CD4-positive, alpha-beta memory T cell (primary cell): ENCODE results near the gene CRISPLD2. TPM values are rescaled to one million over a fixed set of nuclear protein-coding genes. Genes with fewer than 3 reads are reported as not detected.

Experiments
- CTCF ChIA-PET: fragments of 350-600 bp; sonication (Branson Sonifier 250); formaldehyde crosslinking; loops from one replicate; lab custom pipeline; 2021; ENCODE audit warnings: inconsistent platforms; ENCODE audit not compliant: partially characterized antibody; lab: Charles Lee
- POLR2A ChIA-PET: fragments of 350-600 bp; sonication (Branson Sonifier 250); formaldehyde crosslinking; loops from one replicate; lab custom pipeline; 2021; ENCODE audit not compliant: partially characterized antibody; lab: Charles Lee
- DNase-seq, 5 donors: peaks; one replicate each; pipeline versions ENCODE4 v3.0.0 to v3.0.0-alpha.2; 2020 to 2022; ENCODE audit warnings: mixed read lengths in 1 of 5
- H3K27ac ChIP-seq: one replicate; pipeline ENCODE4 v1.7.0; 2013; ENCODE audit warnings: low read depth, low read length
- H3K27me3 ChIP-seq: 2 replicates; pipeline ENCODE4 v1.7.0; 2013; ENCODE audit warnings: mild to moderate bottlenecking, low read length, moderate library complexity; ENCODE audit not compliant: insufficient read depth
- H3K36me3 ChIP-seq: 2 replicates; pipeline ENCODE4 v1.7.0; 2013; ENCODE audit warnings: mild to moderate bottlenecking, low read length, moderate library complexity; ENCODE audit not compliant: insufficient read depth
- H3K4me1 ChIP-seq: 2 replicates; pipeline ENCODE4 v1.7.0; 2013; ENCODE audit warnings: mild to moderate bottlenecking, low read length, moderate library complexity; ENCODE audit not compliant: insufficient read depth
- H3K4me3 ChIP-seq, 2 donors: one replicate each; pipeline ENCODE4 v1.7.0; 2013; ENCODE audit warnings: low read length in 2 of 2, mild to moderate bottlenecking in 1 of 2
- H3K9me3 ChIP-seq, 2 donors: one replicate each; pipeline ENCODE4 v1.7.0; 2013; ENCODE audit warnings: low read length in 2 of 2, control low read depth in 1 of 2; ENCODE audit not compliant: control insufficient read depth in 1 of 2
- H3K27ac Mint-ChIP-seq, 7 donors: one replicate each; pipeline ENCODE4 v1.8.0; 2020 to 2021; ENCODE audit warnings: mixed read lengths in 7 of 7, mild to moderate bottlenecking in 6 of 7, inconsistent platforms in 3 of 7, moderate library complexity in 3 of 7
- H3K27me3 Mint-ChIP-seq, 2 donors: one replicate each; pipeline ENCODE4 v1.8.0; 2020 to 2021; ENCODE audit warnings: mixed read lengths in 2 of 2
- H3K36me3 Mint-ChIP-seq, 2 donors: one replicate each; pipeline ENCODE4 v1.8.0; 2020 to 2021; ENCODE audit warnings: mixed read lengths in 2 of 2, inconsistent platforms in 1 of 2, mild to moderate bottlenecking in 1 of 2
- H3K4me1 Mint-ChIP-seq, 4 donors: one replicate each; pipeline ENCODE4 v1.8.0; 2020 to 2021; ENCODE audit warnings: mixed read lengths in 4 of 4, mild to moderate bottlenecking in 1 of 4
- H3K4me3 Mint-ChIP-seq, 8 donors: one replicate each; pipeline ENCODE4 v1.8.0; 2020 to 2021; ENCODE audit warnings: mixed read lengths in 8 of 8, mild to moderate bottlenecking in 7 of 8, moderate library complexity in 6 of 8, inconsistent platforms in 3 of 8
- H3K9me3 Mint-ChIP-seq, 8 donors: one replicate each; pipeline ENCODE4 v1.8.0; 2020 to 2021; ENCODE audit warnings: mixed read lengths in 8 of 8, mild to moderate bottlenecking in 5 of 8, inconsistent platforms in 3 of 8, moderate library complexity in 1 of 8
- intact Hi-C: fragments of 100-400 bp; cut with micrococcal nuclease; formaldehyde crosslinking; loops from one replicate; pipeline ENCODE4 v1.15.1; 2023
- polyA plus RNA-seq, 2 donors: library from polyadenylated mRNA; unstranded; fragments of 300-500 nt; fragmentation: Illumina TruSeq; gene quantifications; one replicate each; pipeline ENCODE4 v1.2.3, GENCODE V29; 2021
- total RNA-seq, 2 experiments: library from RNA; stranded (reverse); gene quantifications; one replicate each; pipeline ENCODE4 v1.2.3, GENCODE V29; 2021

Gene CRISPLD2
- total and polyA plus RNA-seq, 4 experiments from 2014 or later = 0.32 to 2.5 (median 0.95) TPM

GRCh38 chr16:84821728-84822689, 2.2 kb downstream of the CRISPLD2 start:
- DNase-seq = no peak
- intact Hi-C loops = no loop called here
- CTCF ChIA-PET = interaction anchor here (0.7 kb wide), 1 partner anchor 130 kb away, joined by 3 read pairs; no protein-coding TSS in a partner anchor
- Mint-ChIP-seq H3K4me3 (no peak overlapping the region), H3K9me3 (no peaks in the 10 kb centered on the region), H3K27me3 (peaks cover 10 to 12% of the 10 kb centered on the region in 2 donors), H3K27ac (peak overlapping the region in 2 of 7 donors; percentile 37 to 70), H3K36me3 (no peaks in the 10 kb centered on the region), H3K4me1 (peaks cover 8 to 41% (median 14%) of the 10 kb centered on the region in 4 donors)
- Histone ChIP-seq H3K9me3 (no peaks in the 10 kb centered on the region), H3K4me3 (no peak overlapping the region), H3K36me3 (no peaks in the 10 kb centered on the region), H3K27me3 (no peaks in the 10 kb centered on the region), H3K4me1 (peaks cover 18% of the 10 kb centered on the region), H3K27ac (no peak overlapping the region)
- POLR2A ChIA-PET = no interaction called here

- Mint-ChIP-seq H3K4me3 (no peak overlapping the region), H3K36me3 (no peaks in the 10 kb centered on the region), H3K27ac (no peak overlapping the region), H3K27me3 (peaks cover 12 to 13% of the 10 kb centered on the region in 2 donors), H3K9me3 (no peaks in the 10 kb centered on the region), H3K4me1 (peaks cover 8 to 41% (median 14%) of the 10 kb centered on the region in 4 donors)
- DNase-seq = no peak
- Histone ChIP-seq H3K9me3 (no peaks in the 10 kb centered on the region), H3K36me3 (no peaks in the 10 kb centered on the region), H3K4me1 (peaks cover 18% of the 10 kb centered on the region), H3K4me3 (no peak overlapping the region), H3K27ac (no peak overlapping the region), H3K27me3 (no peaks in the 10 kb centered on the region)
- intact Hi-C loops = no loop called here
- ChIA-PET POLR2A (no interaction called here), CTCF (no interaction called here)
Observed at GRCh38 chr16:84822990-84823389, 3.2 kb downstream of the CRISPLD2 start.

GRCh38 chr16:84823484-84823883, 3.7 kb downstream of the CRISPLD2 start:
- no peak for DNase-seq
- Mint-ChIP-seq H3K4me1 (peaks cover 8 to 41% (median 14%) of the 10 kb centered on the region in 4 donors), H3K36me3 (peaks cover 0 to 2% of the 10 kb centered on the region in 2 donors), H3K27me3 (peaks cover 12 to 13% of the 10 kb centered on the region in 2 donors), H3K9me3 (no peaks in the 10 kb centered on the region), H3K4me3 (no peak overlapping the region), H3K27ac (no peak overlapping the region)
- Histone ChIP-seq H3K27me3 (no peaks in the 10 kb centered on the region), H3K4me1 (peaks cover 18% of the 10 kb centered on the region), H3K36me3 (no peaks in the 10 kb centered on the region), H3K9me3 (no peaks in the 10 kb centered on the region), H3K4me3 (no peak overlapping the region), H3K27ac (no peak overlapping the region)
- POLR2A ChIA-PET = no interaction called here
- intact Hi-C loops = no loop called here
- CTCF ChIA-PET = interaction anchor here (1.1 kb wide), 1 partner anchor 103 kb away, joined by 3 read pairs; no protein-coding TSS in a partner anchor

GRCh38 chr16:84823926-84824325, 4.1 kb downstream of the CRISPLD2 start:
- Histone ChIP-seq H3K4me1 (peaks cover 18% of the 10 kb centered on the region), H3K27ac (no peak overlapping the region), H3K9me3 (no peaks in the 10 kb centered on the region), H3K4me3 (no peak overlapping the region), H3K27me3 (no peaks in the 10 kb centered on the region), H3K36me3 (no peaks in the 10 kb centered on the region)
- DNase-seq = no peak
- Mint-ChIP-seq H3K4me1 (peaks cover 8 to 41% (median 14%) of the 10 kb centered on the region in 4 donors), H3K27me3 (peaks cover 13 to 15% of the 10 kb centered on the region in 2 donors), H3K4me3 (no peak overlapping the region), H3K9me3 (no peaks in the 10 kb centered on the region), H3K27ac (no peak overlapping the region), H3K36me3 (peaks cover 0 to 4% of the 10 kb centered on the region in 2 donors)
- ChIA-PET CTCF (interaction anchor here (1.1 kb wide), 1 partner anchor 102 kb away, joined by 3 read pairs; no protein-coding TSS in a partner anchor), POLR2A (no interaction called here)
- intact Hi-C loops = no loop called here

- H3K27me3 Mint-ChIP-seq = peaks cover 14 to 16% of the 10 kb centered on the region in 2 donors
- intact Hi-C loops = no loop called here
- peaks cover 0 to 4% of the 10 kb centered on the region in 2 donors for H3K36me3 Mint-ChIP-seq
- H3K4me3 Mint-ChIP-seq = no peak overlapping the region
- no peak for DNase-seq
- Histone ChIP-seq H3K36me3 (no peaks in the 10 kb centered on the region), H3K27ac (no peak overlapping the region), H3K4me1 (peaks cover 2% of the 10 kb centered on the region), H3K4me3 (no peak overlapping the region), H3K9me3 (no peaks in the 10 kb centered on the region), H3K27me3 (no peaks in the 10 kb centered on the region)
- CTCF ChIA-PET = interaction anchor here (1.3 kb wide), 1 partner anchor 11 kb away, joined by 3 read pairs; no protein-coding TSS in a partner anchor
- POLR2A ChIA-PET = no interaction called here
- no peak overlapping the region for H3K27ac Mint-ChIP-seq
- peaks cover 0 to 24% (median 5%) of the 10 kb centered on the region in 4 donors for H3K4me1 Mint-ChIP-seq
- H3K9me3 Mint-ChIP-seq = no peaks in the 10 kb centered on the region
Observed at GRCh38 chr16:84825896-84826557, 6.2 kb downstream of the CRISPLD2 start.

GRCh38 chr16:84826558-84826941, 6.8 kb downstream of the CRISPLD2 start:
- ChIA-PET POLR2A (no interaction called here), CTCF (no interaction called here)
- Histone ChIP-seq H3K9me3 (no peaks in the 10 kb centered on the region), H3K4me3 (no peak overlapping the region), H3K27me3 (no peaks in the 10 kb centered on the region), H3K4me1 (no peaks in the 10 kb centered on the region), H3K36me3 (no peaks in the 10 kb centered on the region), H3K27ac (no peak overlapping the region)
- DNase-seq = no peak
- no peak overlapping the region for H3K27ac Mint-ChIP-seq
- no peaks in the 10 kb centered on the region for H3K9me3 Mint-ChIP-seq
- H3K27me3 Mint-ChIP-seq = peaks cover 14% of the 10 kb centered on the region in 2 donors
- peaks cover 0 to 4% of the 10 kb centered on the region in 2 donors for H3K36me3 Mint-ChIP-seq
- intact Hi-C loops = no loop called here
- H3K4me3 Mint-ChIP-seq = no peak overlapping the region
- H3K4me1 Mint-ChIP-seq = peaks cover 0 to 19% (median 1%) of the 10 kb centered on the region in 4 donors

- no peaks in the 10 kb centered on the region for H3K9me3 ChIP-seq
- peaks cover 0 to 4% of the 10 kb centered on the region in 2 donors for H3K36me3 Mint-ChIP-seq
- H3K36me3 ChIP-seq = no peaks in the 10 kb centered on the region
- no peak overlapping the region for H3K4me3 Mint-ChIP-seq
- H3K27me3 Mint-ChIP-seq = peaks cover 13 to 14% of the 10 kb centered on the region in 2 donors
- H3K27ac Mint-ChIP-seq = no peak overlapping the region
- no peaks in the 10 kb centered on the region for H3K4me1 ChIP-seq
- no peaks in the 10 kb centered on the region for H3K27me3 ChIP-seq
- DNase-seq = no peak
- no peak overlapping the region for H3K27ac ChIP-seq
- intact Hi-C loops = no loop called here
- ChIA-PET CTCF (no interaction called here), POLR2A (no interaction called here)
- peaks cover 0 to 14% (median 0%) of the 10 kb centered on the region in 4 donors for H3K4me1 Mint-ChIP-seq
- no peaks in the 10 kb centered on the region for H3K9me3 Mint-ChIP-seq
- no peak overlapping the region for H3K4me3 ChIP-seq
Observed at GRCh38 chr16:84827131-84827574, 7.4 kb downstream of the CRISPLD2 start.
